ENCODE measurements around the gene COQ4.
"Not testable (repeated sequence)": the region's sequence is repeated elsewhere in the genome, so short reads cannot be mapped to it uniquely, and the experiment has no call there.

The COQ4 gene

DNA sequence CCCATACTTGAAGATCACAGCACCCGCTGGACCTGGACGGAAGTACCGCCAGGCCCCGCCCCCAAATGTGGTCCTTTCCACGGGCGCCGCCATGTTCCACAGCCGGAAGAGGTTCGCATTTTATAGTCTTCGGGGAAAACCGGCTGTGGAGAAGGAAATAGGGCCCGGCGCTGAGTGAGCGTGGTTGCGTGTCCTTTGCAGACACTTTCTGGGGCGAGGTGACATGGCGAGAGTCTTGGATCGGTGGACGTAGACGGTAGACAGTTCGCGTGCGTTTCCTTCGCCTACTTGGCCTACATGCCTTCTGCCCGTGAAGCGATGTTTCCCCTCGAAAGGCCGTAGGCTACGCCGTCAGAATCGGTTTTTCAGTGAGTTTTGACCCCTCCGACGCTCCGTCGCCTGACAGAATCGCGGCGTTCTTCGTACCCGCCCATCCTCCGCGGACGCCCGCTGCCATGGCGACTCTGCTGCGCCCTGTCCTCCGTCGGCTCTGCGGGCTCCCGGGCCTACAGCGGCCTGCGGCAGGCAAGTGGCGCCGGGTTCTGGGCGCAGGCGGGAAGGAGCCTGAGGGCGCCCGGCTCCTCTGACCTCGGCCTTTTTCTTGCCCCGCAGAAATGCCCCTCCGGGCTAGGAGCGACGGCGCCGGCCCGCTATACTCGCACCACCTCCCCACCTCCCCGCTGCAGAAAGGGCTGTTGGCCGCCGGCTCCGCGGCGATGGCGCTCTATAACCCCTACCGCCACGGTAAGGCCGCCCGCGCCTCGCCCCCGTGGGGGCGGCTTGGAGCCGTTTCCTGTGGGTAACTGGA, at the start of gene COQ4, which contains the start of gene TRUB2:
TSS of gene COQ4 (plus strand) at position 436 of the 808 bp plus-strand sequence. CDS start at position 456, 20 bp downstream.
TSS of gene TRUB2 (minus strand) at position 44 of the 808 bp plus-strand sequence. CDS start at position 5, 39 bp downstream.
- peak within 1 kb of the TSS; percentile 98 for H3K4me3 ChIP-seq (ENCODE audit: low read depth, low read length)

- H3K4me3 ChIP-seq (ENCODE audit: low read depth, low read length) = no peak overlapping the region
Measured at GRCh38 chr9:128274245-128274644, 48.4 kb upstream of the COQ4 start.

DNA sequence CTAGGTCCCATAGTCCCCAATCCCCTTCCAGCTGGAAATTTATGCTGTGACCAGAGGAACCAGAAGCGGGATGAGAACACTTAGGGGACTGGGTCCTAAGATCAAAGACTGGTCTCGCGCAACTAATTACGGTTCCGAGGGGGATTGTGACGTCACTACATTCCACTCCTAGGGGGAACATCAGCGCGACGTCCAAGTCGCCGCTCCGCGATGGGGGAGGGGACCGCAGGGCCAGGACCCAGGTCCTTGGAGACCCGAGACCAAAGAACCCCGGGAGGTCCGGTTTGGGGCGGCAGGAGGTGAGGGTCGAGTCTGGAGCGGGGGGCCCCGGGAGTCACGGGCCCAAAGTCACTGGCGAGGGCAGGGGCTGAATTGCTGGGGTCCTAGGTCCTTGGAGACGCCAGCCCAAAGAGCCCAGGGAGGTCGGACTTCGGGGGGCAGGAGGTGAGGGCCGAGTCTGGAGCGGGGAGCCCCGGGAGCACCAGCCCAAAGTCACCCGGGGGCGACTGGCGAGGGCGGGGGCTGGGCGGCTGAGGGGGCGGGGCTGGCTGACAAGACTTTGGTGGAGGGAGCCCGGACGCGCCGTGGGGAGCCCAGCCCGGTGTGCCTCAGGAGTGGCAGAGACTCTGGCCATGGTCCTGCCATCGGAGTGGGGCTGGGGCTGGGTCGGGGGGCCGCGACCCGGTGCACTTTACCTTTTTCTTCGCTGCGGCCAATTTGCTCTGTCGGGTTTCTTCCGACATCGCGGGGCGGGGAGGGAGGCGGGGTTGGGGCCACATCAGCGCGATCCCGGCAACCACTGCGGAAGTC, 47.2 kb upstream of the COQ4 start, which contains the start of gene GOLGA2:
TSS of gene GOLGA2 (minus strand) at position 810 of the 810 bp plus-strand sequence. CDS start at position 779, 31 bp downstream.
- H3K4me3 ChIP-seq (ENCODE audit: low read depth, low read length) = peak within 1 kb of the TSS; percentile 82

DNA sequence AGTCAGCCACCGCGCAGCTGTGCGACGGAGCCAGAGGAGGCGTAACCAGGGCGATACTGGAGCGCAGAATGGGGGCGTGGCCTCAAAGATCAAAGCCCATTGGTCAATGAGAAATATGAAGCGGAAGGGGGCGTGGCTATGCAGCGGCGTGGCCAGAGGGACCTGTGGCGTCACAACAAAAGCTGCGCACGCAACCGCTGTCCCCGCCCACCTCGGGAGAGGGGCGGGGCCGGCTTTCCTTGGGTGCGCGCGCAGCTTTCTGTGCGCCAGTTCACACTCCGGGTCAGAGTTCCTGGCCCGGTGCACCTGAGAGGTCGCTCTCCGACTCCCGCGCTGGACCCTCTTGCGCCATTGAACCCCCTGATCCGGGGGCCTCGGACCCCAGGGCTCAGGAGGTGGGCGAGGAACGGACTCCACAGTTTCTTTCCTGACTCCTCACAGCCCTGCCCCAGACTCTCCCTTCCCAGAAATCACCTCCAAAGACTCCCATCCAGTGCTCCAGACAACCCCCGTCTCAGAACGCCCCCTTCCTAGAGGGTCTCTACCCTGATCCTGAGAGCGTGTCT, 46.5 kb upstream of the COQ4 start, which contains the start of gene SWI5:
TSS of gene SWI5 (plus strand) at position 269 of the 566 bp plus-strand sequence.
- peak within 1 kb of the TSS; percentile 82 for H3K4me3 ChIP-seq (ENCODE audit: low read depth, low read length)

- peak overlapping the region; percentile 82 for H3K4me3 ChIP-seq (ENCODE audit: low read depth, low read length)
Measured at GRCh38 chr9:128276574-128277270, 45.9 kb upstream of the COQ4 start.

DNA sequence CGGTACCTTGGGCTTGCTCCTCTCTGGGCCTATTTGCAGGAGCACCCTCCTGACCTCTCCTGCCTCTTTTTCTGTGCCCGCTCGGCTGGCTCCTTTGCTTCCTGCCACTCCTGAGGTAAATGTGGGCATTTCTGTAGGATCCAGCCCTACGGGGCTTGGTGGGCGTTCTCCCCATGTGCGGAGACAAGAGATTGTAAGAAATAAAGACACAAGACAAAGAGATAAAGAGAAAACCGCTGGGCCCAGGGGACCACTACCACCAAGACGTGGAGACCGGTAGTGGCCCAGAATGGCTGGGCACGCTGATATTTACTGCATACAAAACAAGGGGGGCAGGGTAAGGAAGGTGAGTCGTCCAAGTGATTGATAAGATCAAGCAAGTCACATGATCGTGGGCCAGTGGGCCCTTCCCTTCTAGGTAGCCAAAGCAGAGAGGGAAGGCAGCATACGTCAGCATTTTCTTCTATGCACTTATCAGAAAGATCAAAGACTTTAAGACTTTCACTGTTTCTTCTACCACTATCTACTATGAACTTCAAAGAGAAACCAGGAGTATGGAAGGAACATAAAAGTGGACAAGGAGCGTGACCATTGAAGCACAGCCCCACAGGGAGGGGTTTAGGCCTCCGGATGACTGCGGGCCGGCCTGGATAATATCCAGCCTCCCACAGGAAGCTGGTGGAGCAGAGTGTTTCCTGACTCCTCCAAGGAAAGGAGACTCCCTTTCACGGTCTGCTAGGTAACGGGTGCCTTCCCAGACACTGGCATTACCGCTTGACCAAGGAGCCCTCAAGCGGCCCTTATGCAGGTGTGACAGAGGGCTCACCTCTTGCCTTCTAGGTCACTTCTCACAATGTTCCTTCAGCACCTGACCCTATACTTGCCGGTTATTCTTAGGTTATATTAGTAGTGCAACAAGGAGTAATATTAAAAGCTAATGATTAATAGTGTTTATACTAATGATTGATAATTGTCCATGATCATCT, 43.3 kb upstream of the COQ4 start:
- H3K4me3 ChIP-seq (ENCODE audit: low read depth, low read length) = not testable (repeated sequence)

- H3K4me3 ChIP-seq (ENCODE audit: low read depth, low read length) = no peak overlapping the region
Measured at GRCh38 chr9:128280084-128280622, 42.5 kb upstream of the COQ4 start.

GRCh38 chr9:128282500-128282899, 40.1 kb upstream of the COQ4 start:
- H3K4me3 ChIP-seq (ENCODE audit: low read depth, low read length) = no peak overlapping the region

DNA sequence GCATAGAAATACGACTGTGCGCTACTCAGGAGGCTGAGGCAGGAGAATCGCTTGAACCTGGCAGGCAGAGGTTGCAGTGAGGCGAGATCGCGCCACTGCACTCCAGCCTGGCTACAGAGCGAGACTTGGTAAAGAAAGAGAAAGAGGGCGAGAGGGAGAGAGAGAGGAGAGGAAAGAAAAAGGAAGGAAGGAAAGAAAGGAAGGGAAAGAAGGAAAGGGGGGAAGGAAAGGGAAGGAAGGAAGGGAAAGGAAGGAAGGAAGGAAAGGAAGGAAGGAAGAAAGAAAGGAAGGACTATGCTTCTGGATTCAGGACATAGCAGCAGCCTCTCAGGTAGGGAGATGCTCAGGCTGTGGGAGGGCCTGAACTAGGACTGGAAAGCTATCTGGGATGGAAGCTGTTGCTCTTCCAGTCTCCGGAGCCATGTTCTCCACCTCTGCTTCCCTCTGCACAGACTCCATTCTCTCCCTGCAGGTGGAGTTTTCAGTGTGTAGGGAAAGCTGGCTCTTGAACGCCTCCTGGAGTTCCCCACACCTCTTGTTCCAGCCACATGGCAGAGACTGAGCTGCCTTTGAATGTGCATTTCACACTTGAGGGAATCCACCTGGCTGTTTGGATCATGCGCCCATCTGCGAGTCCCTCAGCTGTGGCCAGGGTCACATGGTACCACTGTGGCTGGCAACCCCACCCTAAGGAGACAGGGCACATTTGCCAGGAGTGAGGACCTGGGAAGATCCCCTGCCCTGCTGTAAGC, 37.4 kb upstream of the COQ4 start:
- no peak overlapping the region for H3K4me3 ChIP-seq (ENCODE audit: low read depth, low read length)

GRCh38 chr9:128286440-128286839, 36.2 kb upstream of the COQ4 start:
- H3K4me3 ChIP-seq (ENCODE audit: low read depth, low read length) = no peak overlapping the region

GRCh38 chr9:128288273-128289004, 34.2 kb upstream of the COQ4 start:
- no peak overlapping the region for H3K4me3 ChIP-seq (ENCODE audit: low read depth, low read length)

DNA sequence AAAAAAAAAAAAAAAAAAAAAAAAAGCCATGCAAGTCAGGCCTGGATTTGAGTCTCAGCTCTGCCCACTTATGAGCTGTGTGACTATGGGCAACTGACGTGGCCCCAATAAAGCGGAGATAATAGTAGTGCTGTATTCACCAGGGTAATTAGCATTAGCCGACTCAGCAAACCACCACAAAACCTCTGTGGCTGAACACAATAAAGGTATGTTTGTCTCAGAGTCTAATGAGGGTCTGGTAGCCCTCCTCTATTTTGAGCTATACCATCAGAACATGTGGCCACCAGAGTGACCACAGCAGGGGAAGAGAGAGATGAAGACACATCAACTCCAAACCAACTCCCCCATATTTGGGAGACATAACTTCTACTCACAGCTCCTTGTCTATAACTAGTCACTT, 30.6 kb upstream of the COQ4 start:
- no peak overlapping the region for H3K4me3 ChIP-seq (ENCODE audit: low read depth, low read length)

GRCh38 chr9:128293091-128293490, 29.5 kb upstream of the COQ4 start:
- H3K4me3 ChIP-seq (ENCODE audit: low read depth, low read length) = no peak overlapping the region

DNA sequence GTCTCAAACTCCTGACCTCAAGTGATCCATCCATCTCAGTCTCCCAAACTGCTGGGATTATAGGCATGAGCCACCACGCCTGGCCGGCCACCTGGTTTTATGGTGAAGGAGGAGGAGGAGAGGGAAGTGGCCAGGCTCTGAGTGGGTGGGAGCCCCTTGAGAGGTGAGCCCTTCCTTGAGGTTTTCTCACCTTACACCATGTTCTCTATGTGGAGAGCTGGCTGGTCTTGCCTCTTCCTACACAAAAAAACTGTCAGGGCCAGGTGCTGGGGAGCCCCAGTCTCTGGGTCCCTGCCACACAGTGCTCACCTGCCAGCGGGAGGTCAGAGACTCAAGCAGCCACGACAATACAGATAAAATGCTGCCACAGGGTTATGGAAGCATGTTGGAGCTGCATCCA, 28.5 kb upstream of the COQ4 start:
- no peak overlapping the region for H3K4me3 ChIP-seq (ENCODE audit: low read depth, low read length)

- no peak overlapping the region for H3K4me3 ChIP-seq (ENCODE audit: low read depth, low read length)
Measured at GRCh38 chr9:128296340-128297220, 26.1 kb upstream of the COQ4 start.

DNA sequence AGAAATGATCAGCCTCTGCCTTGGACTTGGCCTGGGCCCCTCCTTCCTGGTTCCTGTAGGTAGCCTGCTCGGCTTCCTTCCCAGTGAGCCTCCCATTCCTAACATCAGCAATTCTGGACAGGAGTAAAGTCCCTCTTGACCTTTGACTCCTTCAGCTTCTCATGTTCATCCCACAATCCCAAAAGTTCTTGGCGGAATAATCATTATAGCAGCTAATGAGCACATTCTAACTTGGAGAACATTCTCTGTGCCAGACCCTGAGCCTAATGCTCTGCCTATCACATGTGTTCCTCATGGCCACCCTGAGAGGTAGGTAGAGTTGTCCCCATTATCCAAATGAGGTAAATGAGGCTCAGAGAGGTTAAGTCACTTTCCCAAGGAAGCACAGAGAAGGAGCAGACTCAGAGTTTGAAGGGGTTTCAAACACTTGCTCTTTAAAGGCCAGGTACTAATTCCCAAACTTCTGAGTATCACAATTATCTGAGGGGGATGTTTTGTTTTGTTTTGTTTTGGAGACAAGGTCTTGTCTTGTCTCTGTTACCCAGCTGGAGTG, 25.3 kb upstream of the COQ4 start:
- no peak overlapping the region for H3K4me3 ChIP-seq (ENCODE audit: low read depth, low read length)

All from iPS-11a (cell line).